COLO668 (cell line): ENCODE data around the gene PYY.

ENCODE experiments used
- DNase-seq: peaks from one replicate; lab custom pipeline; 2025; ENCODE audit not compliant: unreplicated experiment; lab: John Stamatoyannopoulos, UW

Gene PYY

GRCh38 chr17:43917016-43917347, 36.8 kb downstream of the PYY start:
- DNase-seq = no peak

- no peak for DNase-seq
These were observed 37.4 kb downstream of the PYY start for GRCh38 chr17:43916385-43916784.

- DNase-seq = no peak
These were observed 38.2 kb downstream of the PYY start for GRCh38 chr17:43915559-43915958.

GRCh38 chr17:43914451-43914850, 39.3 kb downstream of the PYY start:
- no peak for DNase-seq

- DNase-seq = no peak
These were observed 40.2 kb downstream of the PYY start for GRCh38 chr17:43913584-43913983.

GRCh38 chr17:43912635-43913304, 41.0 kb downstream of the PYY start:
- no peak for DNase-seq

GRCh38 chr17:43911904-43912303, 41.8 kb downstream of the PYY start:
- no peak for DNase-seq

- DNase-seq = no peak
These were observed 44.1 kb downstream of the PYY start for GRCh38 chr17:43909537-43910231.

- DNase-seq = no peak
These were observed 45.6 kb downstream of the PYY start for GRCh38 chr17:43907998-43908721.

GRCh38 chr17:43907425-43907981, 46.2 kb downstream of the PYY start, which contains the start of gene MPP2:
TSS of gene MPP2 (minus strand) at chr17:43907536. CDS start at chr17:43904460, 3,076 bp downstream.
- peak; percentile 4 for DNase-seq

GRCh38 chr17:43906951-43907424, 46.8 kb downstream of the PYY start:
- DNase-seq = no peak

GRCh38 chr17:43905985-43906852, 47.5 kb downstream of the PYY start:
- peak; percentile 8 for DNase-seq

GRCh38 chr17:43905400-43905984, 48.2 kb downstream of the PYY start:
- DNase-seq = no peak
